Inflammatory macrophage treated with lipopolysaccharide for 1 hour (primary cell): ENCODE measurements around the gene UGCG.
"Not testable (repeated sequence)": the region's sequence is repeated elsewhere in the genome, so short reads cannot be mapped to it uniquely, and the experiment has no call there.

Experiments used
- DNase-seq, 2 donors: peaks; one replicate each; pipeline ENCODE4 v3.0.0-alpha.2; 2020 to 2022

Gene UGCG

GRCh38 chr9:111895996-111896941, at the start of gene UGCG:
UGCG (plus strand) TSS chr9:111896814; CDS start chr9:111897216, 402 bp downstream.
- DNase-seq = peak; percentile 87 to 89

GRCh38 chr9:111851553-111851952, 45.1 kb upstream of the UGCG start:
- no peak for DNase-seq

GRCh38 chr9:111852291-111852690, 44.3 kb upstream of the UGCG start:
- DNase-seq = no peak

GRCh38 chr9:111853450-111853827, 43.2 kb upstream of the UGCG start:
- DNase-seq = no peak

GRCh38 chr9:111854799-111855198, 41.8 kb upstream of the UGCG start:
- peak; percentile 21 to 35 for DNase-seq

GRCh38 chr9:111857555-111858211, 38.9 kb upstream of the UGCG start:
- no peak for DNase-seq

GRCh38 chr9:111860443-111860842, 36.2 kb upstream of the UGCG start:
- no peak for DNase-seq

GRCh38 chr9:111863636-111864035, 33.0 kb upstream of the UGCG start:
- no peak for DNase-seq

GRCh38 chr9:111866976-111867375, 29.6 kb upstream of the UGCG start:
- no peak for DNase-seq

GRCh38 chr9:111868475-111868874, 28.1 kb upstream of the UGCG start:
- DNase-seq = no peak

GRCh38 chr9:111870774-111871498, 25.7 kb upstream of the UGCG start:
- no peak for DNase-seq

- DNase-seq = no peak
Observed at GRCh38 chr9:111871499-111871855, 25.1 kb upstream of the UGCG start.

- no peak for DNase-seq
Observed at GRCh38 chr9:111872886-111873285, 23.7 kb upstream of the UGCG start.

GRCh38 chr9:111873901-111874300, 22.7 kb upstream of the UGCG start:
- no peak for DNase-seq

- DNase-seq = no peak
Observed at GRCh38 chr9:111874500-111874899, 22.1 kb upstream of the UGCG start.

GRCh38 chr9:111875291-111875690, 21.3 kb upstream of the UGCG start:
- not testable (repeated sequence) for DNase-seq

- not testable (repeated sequence) for DNase-seq
Observed at GRCh38 chr9:111875691-111876090, 20.9 kb upstream of the UGCG start.

- DNase-seq = no peak
Observed at GRCh38 chr9:111876179-111876578, 20.4 kb upstream of the UGCG start.

GRCh38 chr9:111877420-111877819, 19.2 kb upstream of the UGCG start:
- DNase-seq = no peak

- DNase-seq = no peak
Observed at GRCh38 chr9:111878946-111879345, 17.7 kb upstream of the UGCG start.

GRCh38 chr9:111886983-111887718, 9.5 kb upstream of the UGCG start:
- DNase-seq = no peak

- DNase-seq = no peak
Observed at GRCh38 chr9:111890334-111890733, 6.3 kb upstream of the UGCG start.

GRCh38 chr9:111890867-111891266, 5.7 kb upstream of the UGCG start:
- not testable (repeated sequence) for DNase-seq
